ES-I3 (cell line): ENCODE measurements around the gene SMYD3.

Experiments used
- H3K36me3 ChIP-seq: 2 replicates; pipeline ENCODE4 v1.6.1; 2013; ENCODE audit warnings: mild to moderate bottlenecking, low read length, control low read depth, moderate library complexity; ENCODE audit not compliant: insufficient read depth
- H3K4me1 ChIP-seq: 2 replicates; pipeline ENCODE4 v1.6.1; 2013; ENCODE audit warnings: mild to moderate bottlenecking, control low read depth, low read length; ENCODE audit not compliant: insufficient read depth
- H3K9ac ChIP-seq: 2 replicates; pipeline ENCODE4 v1.6.1; 2013; ENCODE audit warnings: low read depth, mild to moderate bottlenecking, low read length, moderate library complexity
- H3K9me3 ChIP-seq: 2 replicates; pipeline ENCODE4 v1.6.1; 2013; ENCODE audit warnings: mild to moderate bottlenecking, low read length, moderate library complexity; ENCODE audit not compliant: control insufficient read depth, insufficient read depth

The SMYD3 gene

GRCh38 chr1:246232126-246232525 lies 275.0 kb downstream of the SMYD3 start:
- no peak overlapping the region for H3K9ac ChIP-seq
- H3K36me3 ChIP-seq = no peaks in the 10 kb centered on the region
- H3K4me1 ChIP-seq = no peaks in the 10 kb centered on the region
- no peaks in the 10 kb centered on the region for H3K9me3 ChIP-seq

DNA sequence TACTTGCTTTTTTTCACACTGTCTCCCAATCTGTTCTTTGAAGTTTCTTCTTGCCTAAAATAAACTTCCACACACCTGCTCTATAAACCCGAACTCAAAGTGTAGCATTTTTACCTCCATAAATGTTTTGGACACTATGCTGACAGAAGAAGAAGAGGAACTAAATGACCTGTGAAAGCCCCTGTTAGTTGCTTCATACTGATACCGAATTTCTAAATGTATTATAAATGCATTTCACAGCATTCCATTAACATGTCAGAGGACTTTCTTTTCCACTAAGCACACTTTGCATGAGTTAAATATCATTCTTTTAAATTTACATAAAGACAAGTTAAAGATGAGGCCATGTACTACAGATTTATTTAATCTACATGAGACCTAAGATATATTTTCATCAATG lies 281.0 kb downstream of the SMYD3 start:
- no peaks in the 10 kb centered on the region for H3K4me1 ChIP-seq
- H3K36me3 ChIP-seq = no peaks in the 10 kb centered on the region
- no peak overlapping the region for H3K9ac ChIP-seq
- H3K9me3 ChIP-seq = no peaks in the 10 kb centered on the region; the same call in 1 of the 2 replicates

DNA sequence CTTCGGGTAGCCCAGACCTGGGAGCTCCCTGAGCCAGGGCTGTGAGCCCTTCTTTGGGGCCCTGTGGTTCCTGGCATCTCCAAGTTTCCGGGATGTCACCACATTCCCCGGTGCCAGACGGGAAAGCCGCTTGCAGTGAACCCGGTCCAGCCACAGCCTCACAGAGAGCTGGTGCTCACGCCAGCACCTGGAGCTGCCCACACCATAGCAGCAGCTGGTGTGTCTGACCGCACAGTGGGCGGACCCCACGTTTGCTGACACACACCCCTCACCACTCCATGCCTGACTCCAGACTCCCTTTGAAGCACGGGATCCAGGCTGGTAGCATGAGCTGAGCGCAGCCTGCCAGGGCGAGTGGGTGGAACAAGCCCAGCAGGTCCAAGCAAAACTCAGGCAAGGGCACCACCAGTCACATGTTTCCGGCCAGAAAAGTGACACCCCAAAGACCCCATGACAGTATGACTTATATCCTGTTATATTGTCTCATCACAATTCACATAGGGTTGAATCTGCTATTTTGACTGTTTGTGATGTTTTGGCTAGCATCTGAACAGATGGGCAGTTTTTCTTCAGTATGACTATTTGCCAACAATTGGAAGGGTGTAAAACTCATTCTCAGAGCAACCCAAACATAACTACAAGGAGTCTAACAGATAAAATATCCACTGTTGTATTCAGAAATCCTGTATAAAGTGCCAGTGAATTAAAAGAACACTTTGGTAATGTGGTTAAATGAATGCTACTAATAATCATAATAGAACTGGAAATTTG lies 285.4 kb downstream of the SMYD3 start:
- H3K9me3 ChIP-seq = peaks cover 2% of the 10 kb centered on the region; the same call in 1 of the 2 replicates
- no peaks in the 10 kb centered on the region for H3K36me3 ChIP-seq
- H3K9ac ChIP-seq = no peak overlapping the region
- H3K4me1 ChIP-seq = no peaks in the 10 kb centered on the region

DNA sequence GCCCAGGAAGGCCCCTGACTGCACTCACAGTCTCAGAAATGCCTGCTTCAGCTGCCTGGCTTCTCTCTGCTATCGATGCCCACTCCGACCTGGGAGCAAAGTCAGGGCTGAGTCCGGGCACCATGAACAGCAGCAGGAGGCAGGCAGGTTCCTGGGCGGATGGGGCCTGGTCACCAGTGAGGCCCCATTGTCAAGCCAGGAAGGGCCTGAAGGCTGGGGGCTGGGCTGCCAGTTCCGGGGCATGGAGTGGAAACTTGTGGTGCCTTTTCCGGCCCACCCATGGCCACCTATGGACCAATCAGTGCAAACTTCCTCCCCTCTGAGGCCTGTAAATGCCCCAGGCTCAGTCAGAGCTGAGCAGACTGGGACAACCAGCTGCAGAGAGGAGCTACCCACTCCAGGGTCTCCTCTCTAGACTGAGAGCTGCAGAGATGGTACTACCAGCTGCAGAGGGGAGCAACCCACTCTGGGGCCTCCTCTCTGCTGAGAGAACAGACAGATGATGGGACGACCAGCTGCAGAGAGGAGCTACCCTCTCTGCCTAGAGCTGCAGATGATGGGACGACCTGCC lies 286.5 kb downstream of the SMYD3 start:
- peaks cover 2% of the 10 kb centered on the region; the same call in 1 of the 2 replicates for H3K9me3 ChIP-seq
- H3K4me1 ChIP-seq = no peaks in the 10 kb centered on the region
- H3K9ac ChIP-seq = no peak overlapping the region
- H3K36me3 ChIP-seq = no peaks in the 10 kb centered on the region

- H3K4me1 ChIP-seq = no peaks in the 10 kb centered on the region
- peaks cover 2% of the 10 kb centered on the region; the same call in 1 of the 2 replicates for H3K9me3 ChIP-seq
- H3K9ac ChIP-seq = no peak overlapping the region
These were observed 287.5 kb downstream of the SMYD3 start for GRCh38 chr1:246219508-246220030.

DNA sequence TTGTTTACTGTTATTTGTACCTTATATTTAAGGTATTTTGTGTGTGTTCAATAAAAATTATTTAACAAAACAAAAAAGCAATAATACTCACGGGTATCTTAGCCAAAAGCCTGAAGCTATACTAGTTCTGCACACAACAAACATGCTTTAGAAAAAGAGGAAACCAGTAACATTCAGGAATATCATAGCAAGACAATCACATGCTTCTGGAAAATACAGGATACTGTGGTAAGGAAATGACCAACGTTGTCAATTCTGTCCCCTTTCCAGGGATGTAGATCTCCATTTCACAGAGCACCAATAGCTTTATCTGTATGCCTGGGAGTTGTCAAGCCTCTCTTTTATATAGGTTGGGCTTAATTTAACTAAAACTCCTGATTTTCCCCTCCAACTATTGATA lies 288.4 kb downstream of the SMYD3 start:
- Histone ChIP-seq H3K4me1 (no peaks in the 10 kb centered on the region), H3K36me3 (no peaks in the 10 kb centered on the region), H3K9me3 (peaks cover 2% of the 10 kb centered on the region; the same call in 1 of the 2 replicates), H3K9ac (no peak overlapping the region)

More at GRCh38 chr1:246219508-246220030, 287.5 kb downstream of the SMYD3 start:
- no peaks in the 10 kb centered on the region for H3K36me3 ChIP-seq

DNA sequence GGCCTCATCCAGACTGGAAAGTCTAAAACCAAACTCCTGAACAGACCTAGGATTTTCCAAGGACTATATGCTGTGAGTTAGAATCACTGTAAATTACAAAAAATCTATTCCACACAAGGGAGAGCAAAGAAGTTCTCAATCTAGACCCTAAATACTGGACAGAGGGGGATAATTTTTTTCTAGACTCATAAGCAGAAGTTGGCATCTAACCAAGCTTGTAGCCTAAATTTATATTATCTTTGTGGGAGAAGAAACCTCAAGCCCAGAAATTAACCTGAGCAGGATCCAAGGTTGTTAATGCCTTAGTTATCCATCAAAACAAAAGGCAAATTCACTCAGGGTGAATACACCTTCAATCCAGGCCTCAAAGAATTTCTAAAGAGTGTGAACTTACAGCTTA lies 290.2 kb downstream of the SMYD3 start:
- peaks cover 2% of the 10 kb centered on the region; the same call in 1 of the 2 replicates for H3K9me3 ChIP-seq
- no peaks in the 10 kb centered on the region for H3K36me3 ChIP-seq
- H3K9ac ChIP-seq = no peak overlapping the region
- H3K4me1 ChIP-seq = no peaks in the 10 kb centered on the region

- no peaks in the 10 kb centered on the region for H3K4me1 ChIP-seq
- no peak overlapping the region for H3K9ac ChIP-seq
- H3K9me3 ChIP-seq = no peaks in the 10 kb centered on the region
- no peaks in the 10 kb centered on the region for H3K36me3 ChIP-seq
These were observed 291.6 kb downstream of the SMYD3 start for GRCh38 chr1:246215510-246215903.

- Histone ChIP-seq H3K4me1 (no peaks in the 10 kb centered on the region), H3K36me3 (no peaks in the 10 kb centered on the region), H3K9ac (no peak overlapping the region), H3K9me3 (no peaks in the 10 kb centered on the region)
These were observed 292.2 kb downstream of the SMYD3 start for GRCh38 chr1:246214708-246215509.

DNA sequence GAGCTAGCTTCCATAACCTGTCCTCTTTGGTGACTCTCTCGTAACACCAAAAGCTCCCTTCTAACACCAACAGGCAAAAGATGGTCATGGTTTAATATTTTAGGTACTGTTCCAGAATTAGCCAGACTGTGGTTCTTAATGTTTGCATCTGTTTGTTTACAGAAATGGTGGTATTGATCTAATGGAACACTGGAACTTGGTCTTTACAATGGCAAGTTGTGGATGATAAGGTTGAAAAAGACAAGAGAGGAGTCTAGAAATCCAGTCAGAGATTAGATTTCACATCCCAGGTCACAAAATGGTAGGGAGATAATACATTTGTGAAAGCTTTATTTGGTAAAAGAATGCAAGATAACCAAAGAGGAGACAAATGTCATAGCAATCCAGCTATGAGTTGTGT lies 293.1 kb downstream of the SMYD3 start:
- no peaks in the 10 kb centered on the region for H3K36me3 ChIP-seq
- no peak overlapping the region for H3K9ac ChIP-seq
- no peaks in the 10 kb centered on the region for H3K4me1 ChIP-seq
- H3K9me3 ChIP-seq = no peaks in the 10 kb centered on the region

- Histone ChIP-seq H3K9me3 (no peaks in the 10 kb centered on the region), H3K36me3 (no peaks in the 10 kb centered on the region), H3K4me1 (no peaks in the 10 kb centered on the region), H3K9ac (no peak overlapping the region)
These were observed 293.6 kb downstream of the SMYD3 start for GRCh38 chr1:246213502-246213901.

DNA sequence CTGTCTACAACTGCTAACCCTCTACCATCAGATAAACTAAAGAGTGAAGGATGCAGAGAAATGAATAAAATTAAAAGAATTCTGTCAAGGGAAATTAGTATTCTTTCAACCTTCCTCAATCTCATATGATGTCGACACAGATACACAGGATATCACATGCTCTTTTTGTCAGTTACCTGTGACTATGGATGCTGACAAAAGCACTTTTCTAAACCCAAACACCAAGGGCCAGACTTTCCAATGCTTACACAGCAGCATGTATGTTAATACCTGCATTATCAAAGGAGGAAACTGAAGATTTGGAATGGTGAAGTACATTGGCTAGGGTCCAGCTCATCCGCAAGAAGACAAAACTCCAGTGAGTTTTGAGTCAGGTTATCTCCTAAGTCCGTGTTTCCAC lies 294.0 kb downstream of the SMYD3 start:
- H3K4me1 ChIP-seq = no peaks in the 10 kb centered on the region
- H3K36me3 ChIP-seq = no peaks in the 10 kb centered on the region
- no peak overlapping the region for H3K9ac ChIP-seq
- no peaks in the 10 kb centered on the region for H3K9me3 ChIP-seq

- H3K9me3 ChIP-seq = no peaks in the 10 kb centered on the region
- H3K9ac ChIP-seq = no peak overlapping the region
- no peaks in the 10 kb centered on the region for H3K4me1 ChIP-seq
- no peaks in the 10 kb centered on the region for H3K36me3 ChIP-seq
These were observed 295.1 kb downstream of the SMYD3 start for GRCh38 chr1:246212013-246212412.

GRCh38 chr1:246210756-246211155 lies 296.3 kb downstream of the SMYD3 start:
- no peaks in the 10 kb centered on the region for H3K4me1 ChIP-seq
- no peaks in the 10 kb centered on the region for H3K9me3 ChIP-seq
- H3K9ac ChIP-seq = no peak overlapping the region
- H3K36me3 ChIP-seq = no peaks in the 10 kb centered on the region
